SK-N-SH (cell line): ENCODE results near the gene UBL7. TPM values are rescaled to one million over a fixed set of nuclear protein-coding genes. Genes with fewer than 3 reads are reported as not detected.

Source experiments
- CTCF ChIA-PET: fragments of 300-600, 350-600 bp; formaldehyde crosslinking; extraction: SDS; loops from one replicate; lab custom pipeline; 2021; lab: Yijun Ruan, JAX
- POLR2A ChIA-PET: fragments of 350-600 bp; sonication (Branson Sonifier 250); formaldehyde crosslinking; extraction: SDS; loops from one replicate; lab custom pipeline; 2020; ENCODE audit warnings: antibody characterized with exemption, inconsistent platforms; lab: Yijun Ruan, JAX
- DNase-seq: peaks from one replicate; pipeline ENCODE4 v3.0.0; 2012
- H2AFZ ChIP-seq: fragments of 200-600 bp; sonication (generic); 2 replicates; pipeline ENCODE4 v1.8.1; 2016; ENCODE audit warnings: antibody characterized with exemption, mild to moderate bottlenecking, low read depth
- H3F3A ChIP-seq: fragments of 200-600 bp; sonication (generic); replicated peaks from 2 replicates; pipeline ENCODE3; 2016; ENCODE audit warnings: antibody characterized with exemption, mild to moderate bottlenecking; ENCODE audit not compliant: insufficient read depth
- H3K27ac ChIP-seq, 2 experiments: fragments of 200-500 bp in 1 of 2; fragments of 200-600 bp in 1 of 2; sonication (Bioruptor generic) in 1 of 2; sonication (generic), shearing (Covaris generic) in 1 of 2; 2 replicates each; pipeline versions ENCODE4 v1.5.1 to v1.6.1; 2014 to 2016; ENCODE audit warnings: low read depth in 2 of 2, inconsistent platforms in 1 of 2, low read length in 1 of 2, mild to moderate bottlenecking in 1 of 2, mixed read lengths in 1 of 2
- H3K27me3 ChIP-seq: fragments of 200-600 bp; sonication (generic), shearing (Covaris generic); 2 replicates; pipeline ENCODE4 v1.6.1; 2016; ENCODE audit warnings: mixed run types; ENCODE audit not compliant: insufficient read depth
- H3K36me3 ChIP-seq, 2 experiments: fragments of 200-500 bp in 1 of 2; fragments of 200-600 bp in 1 of 2; sonication (Bioruptor generic) in 1 of 2; sonication (generic) in 1 of 2; replicated peaks in 1 of 2; 2 replicates each; pipeline versions ENCODE3 to v1.5.1; 2014 to 2016; ENCODE audit warnings: low read length in 1 of 2, mild to moderate bottlenecking in 1 of 2; ENCODE audit not compliant: insufficient read depth in 2 of 2, control insufficient read depth in 1 of 2
- H3K4me1 ChIP-seq, 2 experiments: fragments of 200-500 bp in 1 of 2; fragments of 200-600 bp in 1 of 2; sonication (Bioruptor generic) in 1 of 2; sonication (generic), shearing (Covaris generic) in 1 of 2; 2 replicates each; pipeline versions ENCODE4 v1.5.1 to v1.6.1; 2014 to 2016; ENCODE audit warnings: low read depth in 1 of 2, low read length in 1 of 2, mixed run types in 1 of 2; ENCODE audit not compliant: insufficient read depth in 2 of 2, control insufficient read depth in 1 of 2
- H3K4me2 ChIP-seq: fragments of 200-600 bp; sonication (generic), shearing (Covaris generic); 2 replicates; pipeline ENCODE4 v1.6.1; 2017; ENCODE audit warnings: mixed run types
- H3K4me3 ChIP-seq, 2 experiments: fragments of 200-500 bp in 1 of 2; fragments of 200-600 bp in 1 of 2; sonication (Bioruptor generic) in 1 of 2; sonication (generic), shearing (Covaris generic) in 1 of 2; 2 replicates each; pipeline versions ENCODE4 v1.5.1 to v1.8.1; 2014 to 2016; ENCODE audit warnings: low read depth in 2 of 2, inconsistent platforms in 1 of 2, low read length in 1 of 2, mild to moderate bottlenecking in 1 of 2, mixed read lengths in 1 of 2, moderate library complexity in 1 of 2
- H3K79me2 ChIP-seq: fragments of 200-600 bp; sonication (generic); 2 replicates; pipeline ENCODE4 v1.8.1; 2017; ENCODE audit warnings: mild to moderate bottlenecking; ENCODE audit not compliant: insufficient read depth
- H3K9ac ChIP-seq: fragments of 200-600 bp; sonication (generic); 2 replicates; pipeline ENCODE4 v1.6.1; 2017; ENCODE audit warnings: mixed run types
- H3K9me2 ChIP-seq: fragments of 200-600 bp; sonication (generic); 2 replicates; pipeline ENCODE4 v1.6.1; 2017; ENCODE audit warnings: mixed run types
- H3K9me3 ChIP-seq: fragments of 200-600 bp; sonication (generic); 2 replicates; pipeline ENCODE4 v1.6.1; 2017; ENCODE audit warnings: mixed run types, mild to moderate bottlenecking, moderate library complexity
- H4K20me1 ChIP-seq: fragments of 200-600 bp; sonication (generic); 2 replicates; pipeline ENCODE4 v1.6.1; 2017; ENCODE audit warnings: mild to moderate bottlenecking, mixed run types; ENCODE audit not compliant: insufficient read depth
- CHD2 ChIP-seq: fragments of 150-350 bp; IDR thresholded peaks from 2 replicates; pipeline ENCODE4 v1.6.1; 2018; ENCODE audit warnings: low read length; ENCODE audit not compliant: partially characterized antibody
- CTCF ChIP-seq: fragments of 200-600 bp; sonication (generic); IDR thresholded peaks from 2 replicates; pipeline ENCODE4 v1.6.1; 2017; ENCODE audit warnings: antibody characterized with exemption, mild to moderate bottlenecking, moderate library complexity
- EZH2phosphoT487 ChIP-seq: fragments of 200-600 bp; sonication (generic); IDR thresholded peaks from 2 replicates; pipeline ENCODE4 v1.6.1; 2017; ENCODE audit warnings: low read depth, mixed run types, mild to moderate bottlenecking, antibody characterized with exemption, moderate library complexity, borderline replicate concordance
- FOXJ3 ChIP-seq: sonication (generic); formaldehyde crosslinking; IDR thresholded peaks from 2 replicates; pipeline ENCODE4 v1.5.1; 2020; ENCODE audit warnings: mild to moderate bottlenecking, missing genetic modification reagents
- IRF3 ChIP-seq: fragments of 150-350 bp; IDR thresholded peaks from 2 replicates; pipeline ENCODE4 v1.6.1; 2016; ENCODE audit warnings: mild to moderate bottlenecking, low read depth, low read length
- MXI1 ChIP-seq: IDR thresholded peaks from 2 replicates; pipeline ENCODE4 v1.6.1; 2012; ENCODE audit warnings: mild to moderate bottlenecking, low read depth, low read length, improper control_type of control experiment
- POLR2AphosphoS5 ChIP-seq: IDR thresholded peaks from 2 replicates; pipeline ENCODE4 v1.6.1; 2012; ENCODE audit warnings: low read depth, low read length
- RAD21 ChIP-seq: IDR thresholded peaks from 2 replicates; pipeline ENCODE4 v1.6.1; 2012; ENCODE audit warnings: mild to moderate bottlenecking, low read length
- RFX5 ChIP-seq: IDR thresholded peaks from 2 replicates; pipeline ENCODE4 v1.6.1; 2012; ENCODE audit warnings: mild to moderate bottlenecking, improper control_type of control experiment, low read length
- RXRA ChIP-seq: IDR thresholded peaks from 2 replicates; pipeline ENCODE4 v1.4.0; 2012; ENCODE audit warnings: low read depth, mild to moderate bottlenecking, borderline replicate concordance
- TAF1 ChIP-seq: IDR thresholded peaks from 2 replicates; pipeline ENCODE4 v1.6.1; 2012; ENCODE audit warnings: low read depth, mild to moderate bottlenecking, low read length, moderate library complexity, borderline replicate concordance
- ZBTB33 ChIP-seq: IDR thresholded peaks from 2 replicates; pipeline ENCODE4 v1.4.0; 2012; ENCODE audit warnings: low read depth, borderline replicate concordance
- WGBS: methylation state at CpG from one replicate; pipeline ENCODE4 v1.1.6; 2017; ENCODE audit warnings: low lambda C conversion rate; 5-methylcytosine and 5-hydroxymethylcytosine counted together
- polyA plus RNA-seq, 3 experiments: library from polyadenylated mRNA; depleted of rRNA; stranded (reverse); fragments of >200 nt; gene quantifications; 2 replicates each; pipeline ENCODE4 v1.2.3, GENCODE V29; 2012

Gene UBL7
- polyA plus RNA-seq, 1 of the 3 experiments (the other 2 are of a cell fraction): 81.1 TPM

GRCh38 chr15:74410502-74410901 lies 50.5 kb downstream of the UBL7 start:
- H3K27ac ChIP-seq: no peak overlapping the region
- no peak overlapping the region for H3K4me3 ChIP-seq
- POLR2A ChIA-PET: no interaction called here
- H3K9me3 ChIP-seq: no peaks in the 10 kb centered on the region
- 95% methylated on average over 9 of the region's 18 CpGs for WGBS
- no peak overlapping the region for H3K9ac ChIP-seq
- H3K79me2 ChIP-seq: no peaks in the 10 kb centered on the region
- no peak for DNase-seq
- no peaks in the 10 kb centered on the region for H3K9me2 ChIP-seq
- TF ChIP-seq CHD2 (no peak), RAD21 (no peak), IRF3 (no peak), RFX5 (no peak), FOXJ3 (CRISPR knock-in tag) (no peak), RXRA (no peak), MXI1 (no peak), ZBTB33 (no peak), CTCF (no peak), TAF1 (no peak), POLR2AphosphoS5 (no peak)
- no peak overlapping the region for H2AFZ ChIP-seq
- H3K27me3 ChIP-seq: no peaks in the 10 kb centered on the region
- peaks cover 7% of the 10 kb centered on the region for H3F3A ChIP-seq
- CTCF ChIA-PET: interaction anchor here (1.3 to 1.6 kb wide), 2 partner anchors 28 to 225 kb away, joined by 3 to 5 read pairs; no protein-coding TSS in a partner anchor
- H3K36me3 ChIP-seq: no peaks in the 10 kb centered on the region
- peaks cover 0 to 12% of the 10 kb centered on the region in 2 experiments; a peak in 2 of 4 replicates for H3K4me1 ChIP-seq
- H4K20me1 ChIP-seq: no peaks in the 10 kb centered on the region
- H3K4me2 ChIP-seq: no peak overlapping the region

- Histone ChIP-seq H3K9me2 (no peaks in the 10 kb centered on the region), H3K36me3 (no peaks in the 10 kb centered on the region), H3F3A (peaks cover 7% of the 10 kb centered on the region), H3K9me3 (no peaks in the 10 kb centered on the region), H4K20me1 (no peaks in the 10 kb centered on the region), H3K4me1 (peaks cover 0 to 12% of the 10 kb centered on the region in 2 experiments; a peak in 2 of 4 replicates), H3K27ac (no peak overlapping the region), H3K9ac (no peak overlapping the region), H2AFZ (no peak overlapping the region)
- 85% methylated on average over 3 of the region's 7 CpGs for WGBS
- POLR2A ChIA-PET: interaction anchor here (1.1 kb wide), 1 partner anchor 11 kb away, joined by 3 read pairs; no protein-coding TSS in a partner anchor
- DNase-seq: no peak
- CTCF ChIA-PET: interaction anchor here (1.2 to 1.6 kb wide), 5 partner anchors 24 to 226 kb away, joined by 3 to 6 read pairs (median 3); no protein-coding TSS in a partner anchor
- no peak for TF ChIP-seq IRF3
- TF ChIP-seq EZH2phosphoT487: no peak
- no peak for TF ChIP-seq RAD21
- no peak for TF ChIP-seq MXI1
- TF ChIP-seq, all 33 proteins: peak for 0
- Histone ChIP-seq H3K4me2 (no peak overlapping the region), H3K27me3 (no peaks in the 10 kb centered on the region), H3K4me3 (no peak overlapping the region), H3K79me2 (no peaks in the 10 kb centered on the region)
Observed at GRCh38 chr15:74409225-74409624, 51.7 kb downstream of the UBL7 start.
